ENCODE data around the gene BBS7.

- no peak for TF ChIP-seq POLR2A (IDR thresholded peaks at IDR 0.05; ENCODE audit: low read depth, low read length)
- no peak for TF ChIP-seq POU2F2 (IDR thresholded peaks at IDR 0.05; ENCODE audit: low read depth, low read length)
- TF ChIP-seq TAF1 (IDR thresholded peaks at IDR 0.05; ENCODE audit: low read depth, low read length), result no peak
- TF ChIP-seq SPI1 (IDR thresholded peaks at IDR 0.05; ENCODE audit: low read depth, low read length), result no peak
- no peak for TF ChIP-seq POLR2AphosphoS5 (IDR thresholded peaks at IDR 0.05; ENCODE audit: low read depth, low read length)
- no peak for TF ChIP-seq PAX5 (IDR thresholded peaks at IDR 0.05; ENCODE audit: insufficient read depth, low read length, severe bottlenecking)
Observed at GRCh38 chr4:121885115-121885514, 14.8 kb upstream of the BBS7 start.
